ENCODE results near the gene SAMD11.

- TF ChIP-seq CTCF (conservative IDR thresholded peaks at IDR 0.05) (no peak; the same call in 1 of the 2 replicates), ZFX (IDR thresholded peaks at IDR 0.05) (no peak)
Measured at GRCh38 chr1:925561-926421, 2.1 kb downstream of the SAMD11 start.

All from C4-2B (cell line).